ENCODE results near the gene TRIM29.
A peak's percentile ranks its signal among the peaks of the same experiment; 100 is the strongest.

Gene TRIM29

DNA sequence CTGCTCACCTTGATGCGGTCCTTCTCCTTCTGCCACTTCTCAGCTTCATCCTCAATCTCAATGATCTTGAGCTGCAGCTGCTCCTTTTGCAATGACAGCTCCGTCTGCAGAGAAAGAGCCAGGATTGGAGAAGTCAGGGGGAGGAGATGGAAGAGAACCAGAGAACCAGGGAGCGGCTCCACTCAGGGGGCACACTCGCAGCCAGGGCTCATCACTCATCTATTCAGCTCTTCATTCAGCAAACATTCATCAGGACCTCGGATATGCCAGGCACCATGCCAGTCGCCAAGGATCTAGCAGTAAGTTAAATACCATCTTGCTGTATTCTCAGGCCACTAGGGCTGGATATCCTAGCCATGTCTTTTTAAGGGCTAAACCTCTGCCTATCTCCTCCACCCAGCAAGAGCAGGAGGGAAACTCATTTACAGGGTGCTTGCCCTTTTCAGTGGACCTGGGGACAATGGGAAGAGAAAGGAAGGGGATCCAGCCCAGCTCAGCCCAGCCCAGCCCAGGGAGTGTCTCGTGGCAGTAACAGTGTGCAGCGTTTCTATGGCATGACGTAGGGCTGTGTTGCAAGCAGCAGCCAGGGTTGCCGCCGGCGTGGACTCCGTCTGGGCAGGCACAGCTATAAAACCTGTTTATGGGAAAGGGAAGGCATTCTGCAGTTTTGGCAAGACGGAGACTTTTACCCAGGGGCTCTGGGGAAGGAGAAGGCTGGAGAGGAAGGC is 9.4 kb downstream of the TRIM29 start:
- no peak overlapping the region for H3K4me3 Mint-ChIP-seq
- H3K4me1 Mint-ChIP-seq: no peaks in the 10 kb centered on the region
- no peaks in the 10 kb centered on the region for H3K27me3 Mint-ChIP-seq
- CTCF ChIA-PET: no interaction called here
- H3K27ac Mint-ChIP-seq: no peak overlapping the region
- no peaks in the 10 kb centered on the region for H3K36me3 Mint-ChIP-seq
- peak; percentile 3 for DNase-seq
- no peaks in the 10 kb centered on the region for H3K9me3 Mint-ChIP-seq

DNA sequence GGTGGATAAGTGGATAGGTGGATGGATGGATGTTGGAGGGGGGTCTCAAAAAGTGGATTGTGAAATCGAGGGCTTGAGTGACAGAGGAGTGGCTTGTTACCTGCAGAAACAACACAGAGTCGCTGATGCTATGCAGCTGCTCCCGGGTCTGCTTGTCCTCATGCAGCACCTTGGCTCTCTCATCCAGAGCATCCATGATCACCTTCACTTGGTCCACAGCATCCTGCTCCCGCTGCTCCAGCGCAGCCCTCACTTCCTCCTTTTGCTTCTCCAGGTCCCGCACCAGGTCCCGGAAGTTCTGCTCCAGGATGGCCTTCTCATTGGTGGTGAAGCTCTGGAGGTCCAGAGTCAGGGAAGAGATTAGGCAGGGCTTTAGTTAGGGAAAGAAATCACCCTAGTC is 10.7 kb downstream of the TRIM29 start:
- no peak for DNase-seq
- Mint-ChIP-seq H3K4me3 (no peak overlapping the region), H3K27ac (no peak overlapping the region), H3K4me1 (no peaks in the 10 kb centered on the region), H3K27me3 (no peaks in the 10 kb centered on the region), H3K36me3 (no peaks in the 10 kb centered on the region), H3K9me3 (no peaks in the 10 kb centered on the region)
- CTCF ChIA-PET: no interaction called here

DNA sequence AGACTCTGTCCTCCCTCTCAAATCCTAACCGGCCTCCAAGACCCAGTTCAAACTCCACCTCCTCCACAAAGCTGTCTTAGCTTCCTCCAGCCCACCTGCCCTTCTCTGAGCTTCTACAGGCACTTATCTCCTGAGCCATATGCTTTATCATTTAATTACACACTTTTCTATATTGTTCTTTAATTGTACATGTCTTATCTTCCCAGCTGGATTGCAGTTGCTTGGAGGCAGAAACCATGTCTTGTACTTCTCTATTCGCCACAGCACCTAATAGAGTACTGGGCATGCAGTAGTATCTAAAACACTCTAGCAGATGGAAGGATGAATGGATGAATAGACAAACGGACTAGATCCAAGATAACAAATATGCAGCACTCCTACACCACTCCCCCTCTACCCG is 11.3 kb downstream of the TRIM29 start:
- H3K4me1 Mint-ChIP-seq: no peaks in the 10 kb centered on the region
- CTCF ChIA-PET: interaction anchor here (0.6 kb wide), 1 partner anchor 592 kb away, joined by 3 read pairs; no protein-coding TSS in a partner anchor
- no peaks in the 10 kb centered on the region for H3K36me3 Mint-ChIP-seq
- H3K27ac Mint-ChIP-seq: no peak overlapping the region
- DNase-seq: no peak
- no peaks in the 10 kb centered on the region for H3K9me3 Mint-ChIP-seq
- no peak overlapping the region for H3K4me3 Mint-ChIP-seq
- no peaks in the 10 kb centered on the region for H3K27me3 Mint-ChIP-seq

- Mint-ChIP-seq H3K4me3 (no peak overlapping the region), H3K27ac (no peak overlapping the region), H3K9me3 (no peaks in the 10 kb centered on the region), H3K4me1 (no peaks in the 10 kb centered on the region), H3K27me3 (no peaks in the 10 kb centered on the region), H3K36me3 (no peaks in the 10 kb centered on the region)
- DNase-seq: no peak
- CTCF ChIA-PET: no interaction called here
Measured at GRCh38 chr11:120125509-120125908, 12.4 kb downstream of the TRIM29 start.

DNA sequence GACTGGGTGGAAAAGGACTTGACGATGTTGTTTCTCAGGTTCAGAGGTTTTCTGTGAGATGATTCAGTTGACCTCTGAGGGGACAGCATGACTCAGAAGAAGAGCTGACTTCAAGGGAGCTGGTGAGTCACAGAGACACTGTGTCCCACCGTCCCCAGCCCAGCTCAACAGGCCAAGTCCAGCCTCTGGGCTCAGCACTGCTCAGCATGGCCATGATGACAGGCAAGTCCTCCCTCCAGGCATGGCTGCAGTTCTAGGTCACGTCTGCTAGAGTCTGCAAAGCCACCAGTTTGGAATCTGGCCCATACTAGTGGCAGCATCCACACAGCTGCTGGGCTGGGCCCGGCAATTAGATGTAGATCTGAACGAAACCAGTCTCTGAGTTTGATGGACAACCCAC is 12.9 kb downstream of the TRIM29 start:
- H3K27me3 Mint-ChIP-seq: no peaks in the 10 kb centered on the region
- CTCF ChIA-PET: no interaction called here
- H3K36me3 Mint-ChIP-seq: no peaks in the 10 kb centered on the region
- no peak for DNase-seq
- no peaks in the 10 kb centered on the region for H3K9me3 Mint-ChIP-seq
- no peak overlapping the region for H3K4me3 Mint-ChIP-seq
- no peaks in the 10 kb centered on the region for H3K4me1 Mint-ChIP-seq
- H3K27ac Mint-ChIP-seq: no peak overlapping the region

DNA sequence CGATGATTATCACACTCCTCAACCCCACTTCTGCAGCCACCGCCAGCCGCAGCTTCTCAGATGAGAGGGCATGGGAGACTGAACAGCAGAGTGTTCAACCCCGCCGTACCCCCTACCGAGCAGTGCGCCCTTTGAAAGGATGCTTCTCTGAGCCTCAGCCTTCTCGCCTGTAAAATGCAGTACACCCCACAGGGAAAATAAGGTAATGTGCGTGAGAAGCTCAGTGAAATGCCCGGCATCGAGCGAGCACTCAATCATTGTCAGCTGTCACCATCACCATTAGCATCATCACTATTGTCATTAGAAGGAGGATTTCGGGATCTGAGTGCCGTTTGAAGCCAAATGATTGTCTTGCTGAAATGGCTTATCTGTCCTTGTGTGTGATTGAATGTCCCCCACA is 13.6 kb downstream of the TRIM29 start:
- H3K27me3 Mint-ChIP-seq: no peaks in the 10 kb centered on the region
- no peaks in the 10 kb centered on the region for H3K36me3 Mint-ChIP-seq
- DNase-seq: no peak
- CTCF ChIA-PET: no interaction called here
- no peak overlapping the region for H3K4me3 Mint-ChIP-seq
- no peaks in the 10 kb centered on the region for H3K4me1 Mint-ChIP-seq
- H3K27ac Mint-ChIP-seq: no peak overlapping the region
- no peaks in the 10 kb centered on the region for H3K9me3 Mint-ChIP-seq

- DNase-seq: no peak
- H3K36me3 Mint-ChIP-seq: no peaks in the 10 kb centered on the region
- CTCF ChIA-PET: no interaction called here
- H3K4me1 Mint-ChIP-seq: no peaks in the 10 kb centered on the region
- H3K27ac Mint-ChIP-seq: no peak overlapping the region
- no peaks in the 10 kb centered on the region for H3K27me3 Mint-ChIP-seq
- no peaks in the 10 kb centered on the region for H3K9me3 Mint-ChIP-seq
- H3K4me3 Mint-ChIP-seq: no peak overlapping the region
Measured at GRCh38 chr11:120123946-120124345, 14.0 kb downstream of the TRIM29 start.

GRCh38 chr11:120122924-120123683 is 14.8 kb downstream of the TRIM29 start:
- CTCF ChIA-PET: no interaction called here

GRCh38 chr11:120121914-120122473 is 15.9 kb downstream of the TRIM29 start:
- DNase-seq: no peak
- Mint-ChIP-seq H3K4me1 (no peaks in the 10 kb centered on the region), H3K9me3 (no peaks in the 10 kb centered on the region), H3K27ac (no peak overlapping the region), H3K36me3 (no peaks in the 10 kb centered on the region), H3K4me3 (no peak overlapping the region), H3K27me3 (no peaks in the 10 kb centered on the region)
- CTCF ChIA-PET: interaction anchor here (1.2 kb wide), 1 partner anchor 13 kb away, joined by 3 read pairs; no protein-coding TSS in a partner anchor

More at GRCh38 chr11:120122924-120123683, 14.8 kb downstream of the TRIM29 start:
- Mint-ChIP-seq H3K36me3 (no peaks in the 10 kb centered on the region), H3K4me1 (no peaks in the 10 kb centered on the region), H3K4me3 (no peak overlapping the region), H3K27ac (no peak overlapping the region), H3K9me3 (no peaks in the 10 kb centered on the region), H3K27me3 (no peaks in the 10 kb centered on the region)
- DNase-seq: no peak

- no peaks in the 10 kb centered on the region for H3K27me3 Mint-ChIP-seq
- CTCF ChIA-PET: interaction anchor here (1.2 kb wide), 1 partner anchor 12 kb away, joined by 3 read pairs; no protein-coding TSS in a partner anchor
- DNase-seq: no peak
- no peaks in the 10 kb centered on the region for H3K4me1 Mint-ChIP-seq
- no peak overlapping the region for H3K4me3 Mint-ChIP-seq
- H3K27ac Mint-ChIP-seq: no peak overlapping the region
- H3K9me3 Mint-ChIP-seq: no peaks in the 10 kb centered on the region
- H3K36me3 Mint-ChIP-seq: no peaks in the 10 kb centered on the region
Measured at GRCh38 chr11:120121336-120121735, 16.6 kb downstream of the TRIM29 start.

DNA sequence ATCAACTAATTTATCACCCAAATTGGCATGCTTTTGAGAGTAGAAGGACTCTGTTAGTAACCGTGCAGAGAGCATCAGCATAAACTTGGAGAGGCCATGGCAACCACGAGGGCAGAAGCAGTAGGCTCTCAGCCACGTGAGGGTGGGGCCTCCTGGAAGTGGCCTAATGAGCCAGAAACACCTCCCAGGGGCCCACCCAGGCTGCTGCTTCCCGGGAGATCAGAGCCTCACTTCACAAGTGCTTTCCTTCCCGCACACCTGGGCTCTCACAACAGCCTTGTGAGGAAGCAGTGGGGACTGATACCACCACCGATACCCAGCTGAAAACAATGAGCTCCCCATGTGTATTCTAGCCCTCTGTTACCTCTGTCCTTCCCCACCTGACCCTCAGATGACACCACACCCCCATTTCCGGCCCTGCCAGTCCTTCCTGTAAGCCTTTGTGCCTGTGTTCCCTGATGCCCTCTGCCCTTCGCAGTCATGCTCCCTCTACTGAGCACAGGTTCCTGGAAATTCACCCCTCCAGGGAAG is 17.0 kb downstream of the TRIM29 start:
- no peak overlapping the region for H3K4me3 Mint-ChIP-seq
- no peak overlapping the region for H3K27ac Mint-ChIP-seq
- no peaks in the 10 kb centered on the region for H3K27me3 Mint-ChIP-seq
- CTCF ChIA-PET: interaction anchor here (1.2 kb wide), 1 partner anchor 12 kb away, joined by 3 read pairs; no protein-coding TSS in a partner anchor
- DNase-seq: no peak
- H3K4me1 Mint-ChIP-seq: no peaks in the 10 kb centered on the region
- H3K36me3 Mint-ChIP-seq: no peaks in the 10 kb centered on the region
- no peaks in the 10 kb centered on the region for H3K9me3 Mint-ChIP-seq

- Mint-ChIP-seq H3K27me3 (peaks cover 9% of the 10 kb centered on the region), H3K4me1 (no peaks in the 10 kb centered on the region), H3K27ac (no peak overlapping the region), H3K4me3 (no peak overlapping the region), H3K9me3 (no peaks in the 10 kb centered on the region), H3K36me3 (no peaks in the 10 kb centered on the region)
- no peak for DNase-seq
- CTCF ChIA-PET: no interaction called here
Measured at GRCh38 chr11:120119121-120119520, 18.8 kb downstream of the TRIM29 start.

GRCh38 chr11:120117991-120118390 is 19.9 kb downstream of the TRIM29 start:
- Mint-ChIP-seq H3K27me3 (peaks cover 16% of the 10 kb centered on the region), H3K9me3 (no peaks in the 10 kb centered on the region), H3K36me3 (no peaks in the 10 kb centered on the region), H3K4me1 (no peaks in the 10 kb centered on the region), H3K4me3 (no peak overlapping the region), H3K27ac (no peak overlapping the region)
- CTCF ChIA-PET: interaction anchor here (2.7 kb wide), 1 partner anchor 10 kb away, joined by 13 read pairs; no protein-coding TSS in a partner anchor
- DNase-seq: no peak

DNA sequence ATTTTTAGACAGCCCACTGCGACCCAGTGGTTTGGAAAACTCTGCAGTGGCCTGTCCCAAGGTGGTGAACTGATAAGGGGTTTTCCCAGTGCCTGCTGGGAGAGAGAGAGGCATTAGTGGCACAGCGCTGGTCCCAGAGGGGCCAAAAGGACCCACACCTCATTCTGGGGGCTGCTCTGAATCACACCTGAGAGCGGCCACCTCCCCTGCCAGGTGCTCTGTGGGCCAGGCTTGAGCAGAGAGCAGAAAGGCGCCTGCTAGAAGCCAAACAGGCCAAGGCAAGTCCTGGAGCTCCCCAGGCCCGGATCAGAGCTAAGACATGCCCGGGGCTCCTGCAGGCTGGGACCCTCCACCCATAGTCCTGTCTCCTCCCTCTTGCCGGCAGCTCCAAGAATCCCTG is 20.9 kb downstream of the TRIM29 start:
- Mint-ChIP-seq H3K27me3 (peaks cover 21% of the 10 kb centered on the region), H3K4me1 (no peaks in the 10 kb centered on the region), H3K27ac (no peak overlapping the region), H3K36me3 (no peaks in the 10 kb centered on the region), H3K9me3 (no peaks in the 10 kb centered on the region), H3K4me3 (no peak overlapping the region)
- no peak for DNase-seq
- CTCF ChIA-PET: interaction anchor here (2.7 kb wide), 1 partner anchor 9 kb away, joined by 13 read pairs; no protein-coding TSS in a partner anchor
